GM12875 (cell line): ENCODE data around the gene GRM4.

Experiments used
- H3K4me3 ChIP-seq: one replicate; pipeline ENCODE4 v1.5.1; 2011; ENCODE audit warnings: low read depth, low read length, control low read depth
- TF ChIP-seq, protein P1 (sequence below): IDR thresholded peaks from 2 replicates; pipeline ENCODE4 v1.5.1; 2011; ENCODE audit warnings: low read depth, mild to moderate bottlenecking, control low read depth, inconsistent platforms, low read length, moderate library complexity, borderline replicate concordance; ENCODE audit not compliant: insufficient read depth

The GRM4 gene

DNA sequence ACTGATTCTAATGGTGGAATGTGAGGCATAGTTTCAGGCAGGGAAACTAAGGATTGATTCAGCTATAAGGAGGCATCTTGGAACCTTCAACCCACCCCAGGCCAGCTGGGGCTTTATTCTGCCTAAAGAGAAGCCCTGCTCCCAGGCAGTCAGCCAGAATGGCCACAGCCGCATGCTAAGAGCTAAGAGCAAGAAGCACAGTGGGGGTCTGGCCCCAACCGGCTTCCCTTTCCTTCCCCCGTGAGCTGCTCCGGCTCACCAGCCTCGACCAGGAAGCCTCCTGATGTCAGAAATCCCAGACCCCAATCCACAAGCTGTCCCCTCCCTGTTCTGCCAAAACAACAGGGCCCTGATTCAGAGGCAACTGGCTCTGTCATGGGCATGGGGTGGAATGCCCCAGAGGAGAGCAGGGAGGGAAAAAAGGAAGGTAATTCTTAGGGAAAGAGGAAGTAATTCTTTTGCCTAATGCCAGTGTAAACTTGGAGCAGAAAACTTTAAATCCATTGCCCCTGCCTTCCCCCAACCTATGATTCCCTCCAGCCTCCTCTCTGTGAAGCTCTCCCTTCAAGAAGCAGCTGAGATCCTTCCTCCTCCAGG is 6.9 kb downstream of the GRM4 start:
- TF ChIP-seq, protein P1, sequence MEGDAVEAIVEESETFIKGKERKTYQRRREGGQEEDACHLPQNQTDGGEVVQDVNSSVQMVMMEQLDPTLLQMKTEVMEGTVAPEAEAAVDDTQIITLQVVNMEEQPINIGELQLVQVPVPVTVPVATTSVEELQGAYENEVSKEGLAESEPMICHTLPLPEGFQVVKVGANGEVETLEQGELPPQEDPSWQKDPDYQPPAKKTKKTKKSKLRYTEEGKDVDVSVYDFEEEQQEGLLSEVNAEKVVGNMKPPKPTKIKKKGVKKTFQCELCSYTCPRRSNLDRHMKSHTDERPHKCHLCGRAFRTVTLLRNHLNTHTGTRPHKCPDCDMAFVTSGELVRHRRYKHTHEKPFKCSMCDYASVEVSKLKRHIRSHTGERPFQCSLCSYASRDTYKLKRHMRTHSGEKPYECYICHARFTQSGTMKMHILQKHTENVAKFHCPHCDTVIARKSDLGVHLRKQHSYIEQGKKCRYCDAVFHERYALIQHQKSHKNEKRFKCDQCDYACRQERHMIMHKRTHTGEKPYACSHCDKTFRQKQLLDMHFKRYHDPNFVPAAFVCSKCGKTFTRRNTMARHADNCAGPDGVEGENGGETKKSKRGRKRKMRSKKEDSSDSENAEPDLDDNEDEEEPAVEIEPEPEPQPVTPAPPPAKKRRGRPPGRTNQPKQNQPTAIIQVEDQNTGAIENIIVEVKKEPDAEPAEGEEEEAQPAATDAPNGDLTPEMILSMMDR = no peak
- no peak overlapping the region for H3K4me3 ChIP-seq

DNA sequence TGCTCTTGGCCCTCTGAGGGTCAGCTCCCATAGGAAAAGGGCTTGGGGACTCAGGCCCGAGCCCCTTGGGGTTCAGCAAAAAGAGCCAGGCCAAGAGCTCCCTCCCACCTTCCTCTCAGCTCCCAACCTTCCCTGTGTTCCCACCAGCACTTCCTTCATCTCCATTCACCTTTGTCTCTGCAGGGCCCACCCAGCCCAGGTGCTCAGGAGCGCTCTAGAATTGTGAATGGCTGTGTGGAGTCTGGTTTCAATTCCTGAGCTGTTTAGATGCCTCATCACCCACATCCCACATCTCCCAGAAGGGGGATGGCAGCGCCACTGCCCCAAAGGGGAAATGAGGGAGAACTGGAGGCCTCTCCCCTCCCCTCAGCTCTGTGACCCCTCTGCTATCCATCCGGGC is 7.7 kb downstream of the GRM4 start:
- H3K4me3 ChIP-seq = no peak overlapping the region
- TF ChIP-seq, protein P1 = no peak

DNA sequence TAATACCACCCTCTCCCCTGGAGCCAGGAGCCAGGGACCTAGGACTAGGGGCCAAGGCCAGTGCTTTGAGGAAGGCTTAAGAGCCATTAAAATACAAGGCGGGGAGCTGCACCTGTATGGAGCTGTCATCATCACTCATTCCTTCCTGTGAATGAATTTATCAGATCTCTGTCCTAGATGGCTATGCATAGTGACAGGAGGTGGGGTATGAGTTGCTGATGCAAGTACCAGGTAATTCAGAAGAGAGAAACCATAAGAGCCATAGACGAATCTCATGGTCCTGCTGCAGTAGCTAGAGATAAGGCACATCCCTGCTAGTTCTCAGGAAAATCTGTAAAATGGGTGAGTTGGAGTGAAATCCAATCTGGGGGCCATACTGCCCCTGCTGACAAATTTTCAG is 10.3 kb downstream of the GRM4 start:
- no peak overlapping the region for H3K4me3 ChIP-seq
- TF ChIP-seq, protein P1 = no peak

DNA sequence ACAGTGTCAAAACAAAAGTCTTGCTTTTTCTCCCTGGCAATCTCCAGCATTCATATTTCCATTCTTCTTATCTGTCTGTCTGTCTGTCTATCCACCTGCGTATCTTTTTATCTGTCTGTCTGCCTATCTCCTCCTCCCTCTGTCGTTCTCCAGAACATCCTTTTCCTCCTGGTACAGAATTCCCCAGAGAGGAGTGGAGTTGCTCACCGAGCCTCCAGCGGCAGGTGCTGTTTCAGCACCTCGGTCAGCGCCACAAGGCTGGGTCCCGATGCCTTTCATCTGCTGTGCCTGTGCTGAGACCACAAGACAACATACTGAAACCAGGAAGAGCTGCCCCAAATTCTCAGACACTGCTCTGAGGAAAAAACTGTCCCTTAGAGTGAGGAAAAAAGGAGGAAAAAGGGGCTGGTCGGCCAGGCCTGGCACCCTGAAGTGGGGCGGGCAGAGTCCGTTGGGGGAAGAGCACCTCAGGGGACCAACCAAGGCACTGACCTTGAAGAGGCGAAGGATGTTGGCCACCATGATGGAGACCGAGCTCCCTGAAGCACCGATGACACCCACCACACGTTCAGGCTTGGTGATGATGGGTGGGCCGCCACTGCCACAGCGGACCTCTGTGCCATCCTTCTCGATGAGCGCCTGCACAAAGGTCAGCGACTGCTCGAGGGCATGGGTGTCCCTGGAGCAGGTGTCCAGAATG is 13.3 kb downstream of the GRM4 start:
- TF ChIP-seq, protein P1 = no peak
- no peak overlapping the region for H3K4me3 ChIP-seq

DNA sequence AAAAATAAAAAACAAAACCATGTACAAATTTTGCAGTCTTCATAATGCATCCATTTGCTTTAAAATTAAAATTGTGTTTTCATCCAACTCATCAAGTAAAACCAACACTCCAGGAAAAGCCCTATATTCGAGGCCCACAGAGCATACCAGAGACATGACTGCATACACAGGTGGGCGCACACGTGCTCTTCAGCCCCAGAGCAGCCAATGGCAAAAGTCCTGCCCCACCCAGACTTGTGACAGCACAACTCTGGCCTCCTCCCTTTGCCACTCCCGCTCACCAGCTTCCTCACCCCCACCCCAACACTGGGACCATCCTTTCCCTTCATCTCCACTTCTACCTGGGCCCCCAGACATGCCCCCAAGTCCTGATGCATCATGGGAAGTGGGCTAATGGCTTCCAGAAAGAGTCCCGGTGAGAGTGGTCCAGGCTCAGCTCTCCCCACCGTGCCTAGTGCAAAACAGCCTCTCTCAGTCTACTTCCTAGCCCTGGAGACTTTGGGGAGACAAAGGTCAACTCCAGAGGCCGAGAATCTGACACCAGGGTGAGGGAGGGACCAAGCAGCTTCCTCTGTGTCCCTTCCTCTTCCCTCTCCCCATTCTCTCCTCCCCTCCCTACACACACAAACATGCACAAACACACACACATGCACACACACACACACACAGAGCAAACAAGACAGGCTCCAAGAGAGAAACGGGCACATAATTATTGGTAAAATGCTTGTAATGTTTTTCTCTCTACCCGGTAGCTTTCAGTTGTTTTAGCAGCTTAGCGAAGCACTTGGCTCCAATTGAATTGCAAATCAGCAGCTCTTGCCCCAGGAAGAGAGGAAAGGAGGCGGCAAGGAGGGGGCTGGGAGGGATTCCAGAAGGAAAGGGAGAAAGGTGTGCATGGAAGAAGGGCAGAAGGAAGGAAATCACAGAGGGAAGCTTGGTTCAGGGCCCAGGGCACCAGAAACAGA is 14.3 kb downstream of the GRM4 start:
- TF ChIP-seq, protein P1 = no peak
- H3K4me3 ChIP-seq = no peak overlapping the region

DNA sequence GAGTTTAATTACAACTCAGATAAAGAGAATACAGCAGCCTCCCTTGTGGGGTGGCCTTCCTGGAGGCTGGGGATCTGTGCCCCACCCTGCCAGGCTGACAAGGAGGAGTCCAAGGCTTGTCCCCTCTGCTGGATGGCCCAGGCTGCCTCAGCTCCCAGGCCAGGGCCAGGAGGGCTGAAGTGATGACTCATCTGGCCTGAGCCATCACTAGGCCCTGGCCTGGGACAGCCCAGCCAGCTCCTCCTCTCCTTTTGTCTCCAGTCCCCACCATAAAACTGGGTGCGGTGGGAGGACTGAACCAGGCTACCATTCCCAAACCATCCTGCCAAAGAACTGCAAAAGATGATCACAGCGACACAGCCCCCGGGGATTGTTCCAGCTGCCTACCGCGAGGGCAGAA is 15.0 kb downstream of the GRM4 start:
- H3K4me3 ChIP-seq = no peak overlapping the region
- TF ChIP-seq, protein P1 = no peak
